H9 (cell line): ENCODE data around the gene MYO7A. TPM values are rescaled to one million over a fixed set of nuclear protein-coding genes. Genes with fewer than 3 reads are reported as not detected.

Source experiments
- DNase-seq: peaks from one replicate; pipeline ENCODE4 v3.0.0-alpha.2; 2017
- H2AFZ ChIP-seq: one replicate; pipeline ENCODE4 v1.6.1; 2013; ENCODE audit warnings: mild to moderate bottlenecking, low read length, control low read depth, moderate library complexity
- H2AK5ac ChIP-seq: 2 replicates; pipeline ENCODE4 v1.6.1; 2013; ENCODE audit warnings: low read length, control low read depth, mixed read lengths; ENCODE audit not compliant: insufficient read length
- H2BK120ac ChIP-seq: one replicate; pipeline ENCODE4 v1.6.1; 2013; ENCODE audit warnings: low read depth, mild to moderate bottlenecking, low read length, control low read depth, inconsistent platforms; ENCODE audit not compliant: poor library complexity, severe bottlenecking
- H2BK12ac ChIP-seq: 2 replicates; pipeline ENCODE4 v1.6.1; 2013; ENCODE audit warnings: low read length, control low read depth, mixed read lengths, low read depth; ENCODE audit not compliant: insufficient read length
- H2BK15ac ChIP-seq: 2 replicates; pipeline ENCODE4 v1.6.1; 2013; ENCODE audit warnings: low read depth, low read length, control low read depth
- H2BK20ac ChIP-seq: one replicate; pipeline ENCODE4 v1.6.1; 2013; ENCODE audit warnings: low read depth, mild to moderate bottlenecking, low read length, control low read depth, inconsistent platforms; ENCODE audit not compliant: poor library complexity, severe bottlenecking
- H2BK5ac ChIP-seq: 2 replicates; pipeline ENCODE4 v1.6.1; 2013; ENCODE audit warnings: low read length, control low read depth, mixed read lengths; ENCODE audit not compliant: insufficient read length
- H3K14ac ChIP-seq: 2 replicates; pipeline ENCODE4 v1.6.1; 2013; ENCODE audit warnings: low read length, control low read depth; ENCODE audit not compliant: insufficient read depth
- H3K18ac ChIP-seq: 2 replicates; pipeline ENCODE4 v1.6.1; 2013; ENCODE audit warnings: low read depth, mild to moderate bottlenecking, mixed read lengths, low read length, control low read depth; ENCODE audit not compliant: insufficient read length
- H3K23ac ChIP-seq: 2 replicates; pipeline ENCODE4 v1.6.1; 2013; ENCODE audit warnings: low read length, control low read depth, mixed read lengths, low read depth; ENCODE audit not compliant: insufficient read length
- H3K23me2 ChIP-seq: 2 replicates; pipeline ENCODE4 v1.6.1; 2013; ENCODE audit warnings: low read depth, mild to moderate bottlenecking, mixed read lengths, low read length, control low read depth; ENCODE audit not compliant: insufficient read length, poor library complexity, severe bottlenecking
- H3K27ac ChIP-seq: 2 replicates; pipeline ENCODE4 v1.5.1; 2013; ENCODE audit warnings: low read length, control low read depth, mixed read lengths, low read depth; ENCODE audit not compliant: insufficient read length
- H3K27me3 ChIP-seq: 2 replicates; pipeline ENCODE4 v1.6.1; 2013; ENCODE audit warnings: low read length, control low read depth, inconsistent platforms; ENCODE audit not compliant: insufficient read depth
- H3K4ac ChIP-seq: 2 replicates; pipeline ENCODE4 v1.6.1; 2013; ENCODE audit warnings: low read depth, mild to moderate bottlenecking, control low read depth, inconsistent platforms, low read length, moderate library complexity
- H3K4me1 ChIP-seq: 2 replicates; pipeline ENCODE4 v1.6.1; 2013; ENCODE audit warnings: low read length, control low read depth, inconsistent platforms; ENCODE audit not compliant: insufficient read depth
- H3K4me2 ChIP-seq: 2 replicates; pipeline ENCODE4 v1.6.1; 2013; ENCODE audit warnings: low read length, control low read depth, mixed read lengths; ENCODE audit not compliant: insufficient read length, insufficient read depth
- H3K56ac ChIP-seq: 2 replicates; pipeline ENCODE4 v1.6.1; 2013; ENCODE audit warnings: low read depth, mild to moderate bottlenecking, mixed read lengths, low read length, control low read depth; ENCODE audit not compliant: insufficient read length
- H3K79me1 ChIP-seq: 2 replicates; pipeline ENCODE4 v1.6.1; 2013; ENCODE audit warnings: low read depth, mild to moderate bottlenecking, moderate library complexity, low read length, control low read depth, inconsistent platforms; ENCODE audit not compliant: insufficient read depth, poor library complexity, severe bottlenecking
- H3K79me2 ChIP-seq: 2 replicates; pipeline ENCODE4 v1.6.1; 2013; ENCODE audit warnings: low read length, control low read depth, inconsistent platforms; ENCODE audit not compliant: insufficient read depth
- H3K9ac ChIP-seq: 2 replicates; pipeline ENCODE4 v1.6.1; 2013; ENCODE audit warnings: low read length, control low read depth, mixed read lengths; ENCODE audit not compliant: insufficient read length; ENCODE audit errors: extremely low read depth
- H3K9me3 ChIP-seq: one replicate; pipeline ENCODE4 v1.6.1; 2013; ENCODE audit warnings: low read depth, low read length, inconsistent platforms; ENCODE audit not compliant: control insufficient read depth
- H3T11ph ChIP-seq: one replicate; pipeline ENCODE4 v1.6.1; 2013; ENCODE audit warnings: mild to moderate bottlenecking, low read length, control low read depth, inconsistent platforms
- H4K20me1 ChIP-seq: one replicate; pipeline ENCODE4 v1.6.1; 2013; ENCODE audit not compliant: control insufficient read depth, insufficient read length, insufficient read depth
- H4K5ac ChIP-seq: 2 replicates; pipeline ENCODE4 v1.6.1; 2013; ENCODE audit warnings: low read depth, mild to moderate bottlenecking, mixed read lengths, low read length, control low read depth; ENCODE audit not compliant: insufficient read length
- H4K8ac ChIP-seq: replicated peaks from 2 replicates; pipeline ENCODE4 v1.6.1; 2013; ENCODE audit warnings: low read length, control low read depth, mixed read lengths, low read depth; ENCODE audit not compliant: insufficient read length
- H4K91ac ChIP-seq: 2 replicates; pipeline ENCODE4 v1.6.1; 2013; ENCODE audit warnings: low read depth, mild to moderate bottlenecking, moderate library complexity, mixed read lengths, low read length, control low read depth; ENCODE audit not compliant: insufficient read length
- H3K27ac Mint-ChIP-seq, 3 experiments: 2 replicates in 2 of 3; 3 replicates in 1 of 3; pipeline ENCODE4 v1.8.0; 2020 to 2021; ENCODE audit warnings: mixed read lengths in 3 of 3, mild to moderate bottlenecking in 1 of 3, moderate library complexity in 1 of 3
- H3K27me3 Mint-ChIP-seq: 2 replicates; pipeline ENCODE4 v1.8.0; 2021; ENCODE audit warnings: low read depth, mild to moderate bottlenecking, moderate library complexity, mixed read lengths
- H3K36me3 Mint-ChIP-seq, 3 experiments: 2 replicates in 2 of 3; 3 replicates in 1 of 3; pipeline ENCODE4 v1.8.0; 2020 to 2021; ENCODE audit warnings: low read depth in 3 of 3, mixed read lengths in 3 of 3; ENCODE audit not compliant: insufficient read depth in 1 of 3
- H3K4me1 Mint-ChIP-seq, 2 experiments: 2 replicates each; pipeline ENCODE4 v1.8.0; 2020; ENCODE audit warnings: mixed read lengths in 2 of 2
- H3K4me3 Mint-ChIP-seq, 2 experiments: 2 replicates in 1 of 2; 3 replicates in 1 of 2; pipeline ENCODE4 v1.8.0; 2020 to 2021; ENCODE audit warnings: mild to moderate bottlenecking in 2 of 2, mixed read lengths in 2 of 2, moderate library complexity in 1 of 2
- H3K9me3 Mint-ChIP-seq, 2 experiments: 2 replicates in 1 of 2; 3 replicates in 1 of 2; pipeline ENCODE4 v1.8.0; 2020; ENCODE audit warnings: mild to moderate bottlenecking in 2 of 2, mixed read lengths in 2 of 2, moderate library complexity in 1 of 2
- WGBS: extraction: QIAGEN DNeasy Blood & Tissue Kit; methylation state at CpG from one replicate; pipeline ENCODE4 v1.1.7; 2013; ENCODE audit warnings: missing lambda C conversion rate, low lambda C conversion rate, mixed read lengths; ENCODE audit not compliant: insufficient read length; ENCODE audit errors: extremely low coverage; 5-methylcytosine and 5-hydroxymethylcytosine counted together
- total RNA-seq: library from RNA; stranded (reverse); gene quantifications from 2 replicates; pipeline ENCODE4 v1.2.1, GENCODE V29; 2021
- TF ChIP-seq, protein P1 (sequence below): fragments of 200-600 bp; sonication (generic); conservative IDR thresholded peaks from 3 replicates; pipeline ENCODE4 v1.8.0; 2021; ENCODE audit warnings: antibody characterized with exemption, mild to moderate bottlenecking

Gene MYO7A
- total RNA-seq, 1 experiment from 2014 or later, result 1.6 TPM

- H3K27ac ChIP-seq, result no peak overlapping the region
- no peak overlapping the region for H2AFZ ChIP-seq
- no peaks in the 10 kb centered on the region for H3K23me2 ChIP-seq
- no CpG with 5 or more reads among the region's 12 CpGs for WGBS
- no peak overlapping the region for H3K9ac ChIP-seq
- no peaks in the 10 kb centered on the region for H3K79me1 ChIP-seq
- H3K23ac ChIP-seq, result no peak overlapping the region
- H4K20me1 ChIP-seq, result no peaks in the 10 kb centered on the region
- TF ChIP-seq, protein P1, sequence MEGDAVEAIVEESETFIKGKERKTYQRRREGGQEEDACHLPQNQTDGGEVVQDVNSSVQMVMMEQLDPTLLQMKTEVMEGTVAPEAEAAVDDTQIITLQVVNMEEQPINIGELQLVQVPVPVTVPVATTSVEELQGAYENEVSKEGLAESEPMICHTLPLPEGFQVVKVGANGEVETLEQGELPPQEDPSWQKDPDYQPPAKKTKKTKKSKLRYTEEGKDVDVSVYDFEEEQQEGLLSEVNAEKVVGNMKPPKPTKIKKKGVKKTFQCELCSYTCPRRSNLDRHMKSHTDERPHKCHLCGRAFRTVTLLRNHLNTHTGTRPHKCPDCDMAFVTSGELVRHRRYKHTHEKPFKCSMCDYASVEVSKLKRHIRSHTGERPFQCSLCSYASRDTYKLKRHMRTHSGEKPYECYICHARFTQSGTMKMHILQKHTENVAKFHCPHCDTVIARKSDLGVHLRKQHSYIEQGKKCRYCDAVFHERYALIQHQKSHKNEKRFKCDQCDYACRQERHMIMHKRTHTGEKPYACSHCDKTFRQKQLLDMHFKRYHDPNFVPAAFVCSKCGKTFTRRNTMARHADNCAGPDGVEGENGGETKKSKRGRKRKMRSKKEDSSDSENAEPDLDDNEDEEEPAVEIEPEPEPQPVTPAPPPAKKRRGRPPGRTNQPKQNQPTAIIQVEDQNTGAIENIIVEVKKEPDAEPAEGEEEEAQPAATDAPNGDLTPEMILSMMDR, result no peak
- H3K9me3 ChIP-seq, result no peaks in the 10 kb centered on the region
- no peak overlapping the region for H2BK12ac ChIP-seq
- Mint-ChIP-seq H3K27me3 (no peaks in the 10 kb centered on the region), H3K9me3 (peaks cover 6 to 7% of the 10 kb centered on the region in 2 experiments; a peak in 3 of 5 replicates), H3K36me3 (no peaks in the 10 kb centered on the region; a peak in 4 of 7 replicates), H3K4me3 (no peak overlapping the region), H3K27ac (peak overlapping the region in 2 of 3 experiments; percentile 27 to 92; a peak in 4 of 7 replicates), H3K4me1 (peaks cover 6 to 8% of the 10 kb centered on the region in 2 experiments)
- H3K27me3 ChIP-seq, result no peaks in the 10 kb centered on the region
- H3K4me2 ChIP-seq, result no peak overlapping the region
- no peaks in the 10 kb centered on the region for H3K4me1 ChIP-seq
- H3T11ph ChIP-seq, result no peak overlapping the region
- DNase-seq, result no peak
- no peak overlapping the region for H2BK20ac ChIP-seq
- no peak overlapping the region for H4K5ac ChIP-seq
- no peak overlapping the region for H3K4ac ChIP-seq
- H3K18ac ChIP-seq, result no peak overlapping the region
- H2BK5ac ChIP-seq, result no peak overlapping the region
- H3K14ac ChIP-seq, result no peak overlapping the region
- no peak overlapping the region for H2BK120ac ChIP-seq
- H2AK5ac ChIP-seq, result no peak overlapping the region
- no peak overlapping the region for H3K56ac ChIP-seq
- H4K91ac ChIP-seq, result no peak overlapping the region
- H2BK15ac ChIP-seq, result no peak overlapping the region
- no peak overlapping the region for H4K8ac ChIP-seq
- H3K79me2 ChIP-seq, result no peaks in the 10 kb centered on the region
Measured at GRCh38 chr11:77083566-77084245, 44.3 kb upstream of the MYO7A start.
